HEK293T (cell line): ENCODE measurements around the gene ABO.

Experiments
- CTCF ChIA-PET: fragments of 350-600 bp; formaldehyde crosslinking; extraction: SDS; loops from one replicate; lab custom pipeline; 2021; ENCODE audit warnings: antibody characterized with exemption, inconsistent platforms; lab: Yijun Ruan, JAX
- POLR2A ChIA-PET: fragments of 350-600 bp; formaldehyde crosslinking; extraction: SDS; loops from one replicate; lab custom pipeline; 2020; ENCODE audit warnings: antibody characterized with exemption, inconsistent platforms; lab: Yijun Ruan, JAX
- DNase-seq: peaks from one replicate; pipeline ENCODE4 v3.0.0; 2012; ENCODE audit warnings: mixed read lengths; ENCODE audit errors: extremely low spot score
- ARNT ChIP-seq: fragments of 450-650 bp; IDR thresholded peaks from 2 replicates; pipeline ENCODE4 v1.6.1; 2017; ENCODE audit warnings: mild to moderate bottlenecking
- BHLHE40 ChIP-seq: fragments of 450-650 bp; IDR thresholded peaks from 2 replicates; pipeline ENCODE4 v1.6.1; 2016; ENCODE audit warnings: mild to moderate bottlenecking, moderate library complexity, borderline replicate concordance
- CTBP1 ChIP-seq: fragments of 450-650 bp; IDR thresholded peaks from 2 replicates; pipeline ENCODE4 v1.6.1; 2016; ENCODE audit warnings: borderline replicate concordance
- ELF4 ChIP-seq: fragments of 450-650 bp; IDR thresholded peaks from 2 replicates; pipeline ENCODE4 v1.6.1; 2017; ENCODE audit warnings: antibody characterized with exemption
- FOXA1 ChIP-seq: fragments of 450-650 bp; IDR thresholded peaks from 2 replicates; pipeline ENCODE4 v1.6.1; 2016; ENCODE audit warnings: mild to moderate bottlenecking
- FOXK2 ChIP-seq: fragments of 450-650 bp; IDR thresholded peaks from 2 replicates; pipeline ENCODE4 v1.6.1; 2016; ENCODE audit warnings: mild to moderate bottlenecking
- FOXM1 ChIP-seq: fragments of 450-650 bp; IDR thresholded peaks from 2 replicates; pipeline ENCODE4 v1.6.1; 2017; ENCODE audit warnings: mild to moderate bottlenecking, borderline replicate concordance
- HDGF ChIP-seq: fragments of 450-650 bp; IDR thresholded peaks from 2 replicates; pipeline ENCODE4 v1.6.1; 2017; ENCODE audit warnings: antibody characterized with exemption, borderline replicate concordance
- L3MBTL2 ChIP-seq: fragments of 450-650 bp; conservative IDR thresholded peaks from 2 replicates; pipeline ENCODE4 v1.6.1; 2016; ENCODE audit warnings: mild to moderate bottlenecking
- LEF1 ChIP-seq: fragments of 450-650 bp; IDR thresholded peaks from 2 replicates; pipeline ENCODE4 v1.6.1; 2017; ENCODE audit warnings: mild to moderate bottlenecking, borderline replicate concordance
- NFRKB ChIP-seq: fragments of 450-650 bp; IDR thresholded peaks from 2 replicates; pipeline ENCODE4 v1.6.1; 2016; ENCODE audit warnings: mild to moderate bottlenecking, moderate library complexity
- SP1 ChIP-seq: fragments of 450-650 bp; IDR thresholded peaks from 2 replicates; pipeline ENCODE4 v1.6.1; 2017
- SUZ12 ChIP-seq: fragments of 450-650 bp; IDR thresholded peaks from 2 replicates; pipeline ENCODE4 v1.6.1; 2016; ENCODE audit warnings: mild to moderate bottlenecking
- TARDBP ChIP-seq: fragments of 450-650 bp; IDR thresholded peaks from 2 replicates; pipeline ENCODE4 v1.6.1; 2016
- ZNF384 ChIP-seq: fragments of 450-650 bp; IDR thresholded peaks from 2 replicates; pipeline ENCODE4 v1.6.1; 2016
- TF ChIP-seq, protein P1 (sequence below): fragments of 450-650 bp; IDR thresholded peaks from 2 replicates; pipeline ENCODE4 v1.6.1; 2016

ABO gene

DNA sequence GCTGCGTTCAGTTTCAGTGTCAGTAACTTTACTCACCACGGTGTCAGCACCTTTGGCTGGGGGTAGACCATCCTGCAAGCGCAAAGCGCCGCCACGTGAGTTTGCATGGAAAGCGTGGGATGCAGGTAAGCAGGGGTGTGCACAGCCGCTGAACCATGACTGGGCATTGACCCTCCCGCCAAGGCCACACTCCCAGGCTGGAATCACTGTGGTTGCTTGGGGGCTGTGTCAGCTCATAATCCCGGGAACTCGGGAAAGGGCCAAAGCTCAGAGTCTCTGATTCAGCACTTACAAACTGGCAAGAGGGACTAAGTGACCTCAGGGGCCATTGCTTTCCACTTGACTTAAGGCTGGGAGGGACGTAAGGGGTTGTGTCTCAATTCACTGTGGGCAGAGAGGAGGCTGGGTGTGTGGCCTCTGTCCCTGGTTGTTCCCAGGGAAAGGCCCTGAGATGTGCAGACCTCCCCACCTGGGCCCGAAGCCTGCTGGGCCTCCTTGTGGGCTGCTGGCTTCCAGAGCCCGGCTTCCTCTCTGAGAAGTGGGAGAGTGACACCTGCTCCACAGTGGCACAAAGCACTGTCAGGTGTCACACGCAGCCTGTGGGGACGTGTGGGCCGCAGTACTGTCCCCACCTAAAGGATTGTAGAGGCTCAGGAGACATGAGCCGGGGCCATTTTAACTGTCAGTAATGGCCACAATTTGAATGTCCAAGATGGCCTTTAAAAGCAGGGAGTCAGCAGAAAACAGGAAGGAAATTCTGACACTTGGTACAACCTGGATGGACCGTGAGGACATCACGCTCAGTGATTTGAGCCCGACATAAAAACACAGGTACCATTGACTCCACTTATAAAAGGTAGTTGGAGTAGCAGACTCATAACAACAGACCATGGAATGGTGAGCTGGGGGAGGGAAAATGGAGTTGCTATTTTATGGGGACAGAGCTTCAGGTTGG, 16.7 kb downstream of the ABO start:
- ChIA-PET POLR2A (no interaction called here), CTCF (no interaction called here)
- no peak for TF ChIP-seq NFRKB
- no peak for TF ChIP-seq LEF1
- TF ChIP-seq FOXK2 = no peak
- TF ChIP-seq ZNF384 = no peak
- TF ChIP-seq HDGF = no peak
- TF ChIP-seq FOXM1 = no peak
- no peak for TF ChIP-seq TARDBP
- TF ChIP-seq CTBP1 = no peak
- no peak for TF ChIP-seq BHLHE40
- TF ChIP-seq, protein P1, sequence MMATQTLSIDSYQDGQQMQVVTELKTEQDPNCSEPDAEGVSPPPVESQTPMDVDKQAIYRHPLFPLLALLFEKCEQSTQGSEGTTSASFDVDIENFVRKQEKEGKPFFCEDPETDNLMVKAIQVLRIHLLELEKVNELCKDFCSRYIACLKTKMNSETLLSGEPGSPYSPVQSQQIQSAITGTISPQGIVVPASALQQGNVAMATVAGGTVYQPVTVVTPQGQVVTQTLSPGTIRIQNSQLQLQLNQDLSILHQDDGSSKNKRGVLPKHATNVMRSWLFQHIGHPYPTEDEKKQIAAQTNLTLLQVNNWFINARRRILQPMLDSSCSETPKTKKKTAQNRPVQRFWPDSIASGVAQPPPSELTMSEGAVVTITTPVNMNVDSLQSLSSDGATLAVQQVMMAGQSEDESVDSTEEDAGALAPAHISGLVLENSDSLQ = no peak
- no peak for TF ChIP-seq ELF4
- TF ChIP-seq ARNT = no peak
- TF ChIP-seq SUZ12 = no peak
- no peak for TF ChIP-seq FOXA1
- no peak for TF ChIP-seq SP1
- no peak for TF ChIP-seq L3MBTL2
- DNase-seq = no peak

DNA sequence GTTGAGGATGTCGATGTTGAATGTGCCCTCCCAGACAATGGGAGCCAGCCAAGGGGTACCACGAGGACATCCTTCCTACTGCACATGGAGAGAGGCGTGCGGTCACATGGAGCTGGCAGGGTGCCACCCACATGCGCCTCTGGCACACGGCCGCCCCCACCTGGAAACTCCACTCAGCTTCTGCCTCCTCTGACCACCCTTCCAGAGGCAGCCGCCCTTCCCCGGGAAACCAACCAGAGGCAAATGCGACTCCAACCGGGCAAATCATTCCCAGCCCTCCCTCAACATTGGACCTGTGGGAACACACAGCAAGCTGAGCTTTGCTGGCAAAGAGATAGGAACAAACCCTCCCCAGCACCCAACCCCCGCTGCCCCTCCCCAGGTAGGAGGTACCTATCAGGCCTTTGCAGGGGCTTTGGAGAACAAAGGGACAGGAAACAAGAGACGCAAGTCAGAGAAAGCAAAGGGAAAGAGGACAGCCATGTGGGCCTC, 17.5 kb downstream of the ABO start:
- no peak for DNase-seq
- ChIA-PET POLR2A (no interaction called here), CTCF (no interaction called here)
- TF ChIP-seq, protein P1 = no peak
- TF ChIP-seq ZNF384 = no peak
- no peak for TF ChIP-seq HDGF
- no peak for TF ChIP-seq BHLHE40
- TF ChIP-seq TARDBP = no peak
- TF ChIP-seq LEF1 = no peak

DNA sequence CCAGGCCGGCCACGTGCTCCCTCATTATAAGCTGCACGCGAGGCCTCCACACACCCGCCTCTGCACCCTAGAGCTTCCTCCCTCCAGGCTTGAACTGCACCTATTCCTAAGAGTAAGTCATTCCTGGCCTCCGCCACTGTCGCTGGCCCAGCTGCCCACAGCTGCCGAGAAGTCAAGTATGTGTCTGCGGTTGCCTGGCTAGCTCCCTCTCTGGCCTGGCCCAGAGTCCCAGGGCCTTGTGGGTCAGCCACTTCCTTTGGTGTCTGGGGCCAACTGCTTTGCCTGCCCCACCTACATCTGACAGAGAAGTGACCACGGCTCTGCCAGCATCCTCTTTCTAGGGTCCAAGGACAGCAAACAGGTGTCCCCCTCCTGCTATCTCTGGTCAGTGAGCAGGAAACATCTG, 18.3 kb downstream of the ABO start:
- ChIA-PET CTCF (no interaction called here), POLR2A (no interaction called here)
- no peak for DNase-seq
- TF ChIP-seq CTBP1 (no peak), SP1 (no peak), NFRKB (no peak), BHLHE40 (no peak), L3MBTL2 (no peak), LEF1 (no peak), FOXA1 (no peak), ARNT (no peak), TARDBP (no peak), ELF4 (no peak), FOXK2 (no peak), HDGF (no peak), ZNF384 (no peak), SUZ12 (no peak), FOXM1 (no peak)
- TF ChIP-seq, protein P1 = no peak

DNA sequence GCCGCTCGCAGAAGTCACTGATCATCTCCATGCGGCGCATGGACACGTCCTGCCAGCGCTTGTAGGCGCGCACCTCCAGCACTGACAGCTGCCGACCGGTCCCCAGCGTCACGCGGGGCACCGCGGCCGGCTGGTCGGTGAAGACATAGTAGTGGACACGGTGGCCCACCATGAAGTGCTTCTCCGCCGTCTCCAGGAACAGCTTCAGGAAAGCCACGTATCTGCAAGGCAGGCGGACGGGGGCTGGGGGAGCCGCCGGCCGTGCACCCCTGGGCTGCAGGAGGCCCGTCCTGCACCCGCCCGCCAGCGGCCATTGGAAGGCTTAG, 18.9 kb downstream of the ABO start:
- no peak for DNase-seq
- ChIA-PET POLR2A (no interaction called here), CTCF (no interaction called here)

More for the DNA sequence above, 18.9 kb downstream of the ABO start:
- TF ChIP-seq NFRKB (no peak), ELF4 (no peak), HDGF (no peak), L3MBTL2 (no peak), TARDBP (no peak), CTBP1 (no peak), FOXM1 (no peak), SP1 (no peak), FOXA1 (no peak), BHLHE40 (no peak), LEF1 (no peak), ZNF384 (no peak), ARNT (no peak), SUZ12 (no peak), FOXK2 (no peak)
- TF ChIP-seq, protein P1 = no peak
